A549 treated with AZD9567 at 1 μM for 4 hours (cell line): Measurements from ENCODE around the gene OR8A1. TPM values are rescaled to one million over a fixed set of nuclear protein-coding genes. Genes with fewer than 3 reads are reported as not detected.

Source experiments
- total RNA-seq: library from RNA; stranded (reverse); fragments of 200-300 nt; extraction: Qiagen RNA extraction; gene quantifications from 5 replicates; pipeline ENCODE4 v1.2.3, GENCODE V29; 2022; ENCODE audit not compliant: insufficient read depth

Gene OR8A1
- not detected in 5 replicates for total RNA-seq

DNA sequence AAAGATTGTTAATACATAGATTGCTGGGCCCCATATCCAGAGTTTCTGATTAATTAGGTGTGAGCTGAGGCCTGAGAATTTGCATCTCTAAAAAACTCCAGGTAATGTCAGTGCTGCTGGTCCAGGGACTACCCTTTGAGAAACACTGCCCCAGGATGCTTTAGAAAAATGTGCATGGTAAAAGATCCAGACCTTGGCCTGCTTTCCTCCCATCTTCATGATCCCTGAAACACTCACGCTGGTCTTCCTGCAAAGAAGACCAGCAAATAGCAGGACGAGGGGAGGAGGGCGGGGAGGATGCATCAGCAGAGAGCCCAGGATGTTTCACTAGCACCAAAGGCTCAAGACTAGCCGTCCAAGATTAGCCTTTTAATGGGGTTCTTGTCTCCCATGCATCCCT, at the start of gene OR8A1:
TSS of gene OR8A1 (plus strand) at position 301 of the 400 bp plus-strand sequence. CDS start 123 bp downstream, outside the sequence.

DNA sequence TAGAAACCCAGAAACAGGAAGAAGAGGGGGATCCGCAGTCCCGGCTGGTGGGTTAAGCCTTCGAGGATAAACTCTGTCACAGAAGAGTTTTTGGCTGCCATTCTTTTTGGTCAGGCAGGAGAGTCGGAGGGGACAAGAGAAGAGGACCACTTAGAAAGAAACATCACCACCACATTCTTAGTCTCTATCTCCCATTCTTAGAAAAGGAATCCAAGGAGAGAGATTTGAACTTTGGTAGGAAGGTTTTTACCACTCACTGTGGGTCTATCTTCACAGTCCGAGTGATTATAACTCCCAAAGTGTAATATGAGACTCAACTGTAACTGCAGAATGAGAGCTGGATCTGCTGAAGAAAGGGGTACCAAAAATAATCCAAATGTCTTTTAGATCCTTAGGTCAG, 26.2 kb upstream of the OR8A1 start, which contains the start of gene OR8B12:
TSS of gene OR8B12 (minus strand) at position 101 of the 400 bp plus-strand sequence. CDS start at position 101, 0 bp downstream.

DNA sequence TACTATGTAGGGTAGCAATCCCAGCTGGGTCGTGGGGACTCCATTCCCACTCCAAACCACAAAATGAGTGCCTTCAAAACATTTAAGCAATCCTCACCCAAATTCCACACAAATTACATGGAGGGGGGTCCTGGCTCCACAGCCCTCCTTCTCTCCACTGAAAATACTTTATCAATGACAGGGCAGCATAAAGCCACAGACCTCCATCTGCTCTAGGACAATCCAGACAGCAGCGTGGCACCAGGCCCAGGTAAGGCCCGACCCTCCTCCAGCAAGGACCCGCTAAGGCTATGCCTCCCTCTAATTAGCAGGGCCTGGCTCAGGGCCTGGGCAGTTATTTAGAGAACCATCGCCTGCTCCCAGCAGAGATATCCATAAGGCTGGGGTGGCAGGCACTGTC, 41.3 kb downstream of the OR8A1 start, which contains the start of gene PANX3:
TSS of gene PANX3 (plus strand) at position 365 of the 400 bp plus-strand sequence. CDS start 129 bp downstream, outside the sequence.

Other genes starting within 250 kb of the OR8A1 start
- gene OR8D2, start 249.8 kb upstream of the OR8A1 start, total RNA-seq = not detected in 5 replicates
- not detected in 5 replicates for gene OR8B2, start 185.5 kb upstream of the OR8A1 start, total RNA-seq
- not detected in 5 replicates for gene OR8B3, start 171.0 kb upstream of the OR8A1 start, total RNA-seq
- not detected in 5 replicates for gene OR8B4, start 145.1 kb upstream of the OR8A1 start, total RNA-seq
- not detected in 5 replicates for gene OR8B8, start 124.3 kb upstream of the OR8A1 start, total RNA-seq
- gene OR8B12, start 26.3 kb upstream of the OR8A1 start, total RNA-seq = not detected in 5 replicates
- gene PANX3, start 41.4 kb downstream of the OR8A1 start, total RNA-seq = not detected in 5 replicates
- gene TBRG1, start 52.9 kb downstream of the OR8A1 start, total RNA-seq = 11.5 to 17.9 TPM (median 16.5 TPM) in 5 replicates
- 14.9 to 22.7 TPM (median 15.6 TPM) in 5 replicates for gene SIAE, start 103.7 kb downstream of the OR8A1 start, total RNA-seq
- 16.9 to 38.2 TPM (median 17.8 TPM) in 5 replicates for gene SPA17, start 103.9 kb downstream of the OR8A1 start, total RNA-seq
- gene NRGN, start 169.9 kb downstream of the OR8A1 start, total RNA-seq = 4.0 to 11.9 TPM (median 10.6 TPM) in 5 replicates
- not detected in 5 replicates for gene VSIG2, start 182.3 kb downstream of the OR8A1 start, total RNA-seq
- 7.0 to 13.5 TPM (median 11.6 TPM) in 5 replicates for gene ESAM, start 192.3 kb downstream of the OR8A1 start, total RNA-seq
- gene MSANTD2, start 230.4 kb downstream of the OR8A1 start, total RNA-seq = 5.6 to 6.5 TPM (median 6.2 TPM) in 5 replicates